ENCODE results near the gene DIP2A.

- TF ChIP-seq CTCF (IDR thresholded peaks at IDR 0.05; ENCODE audit: insufficient read depth, low read length, poor library complexity, severe bottlenecking) (no peak), EZH2phosphoT487 (conservative IDR thresholded peaks at IDR 0.05; ENCODE audit: low read length) (no peak)
Measured at GRCh38 chr21:46424039-46424591, 34.6 kb upstream of the DIP2A start.

Measured in SU-DHL-6 (cell line).